Peyer's patch (tissue), 4 donors: ENCODE results near the gene UBAC1. TPM values are rescaled to one million over a fixed set of nuclear protein-coding genes. Genes with fewer than 3 reads are reported as not detected.
"Not testable (repeated sequence)": the region's sequence is repeated elsewhere in the genome, so short reads cannot be mapped to it uniquely, and the experiment has no call there.

Source experiments
- DNase-seq, 3 donors: peaks; one replicate each; pipeline ENCODE4 v3.0.0-alpha.2; 2017 to 2019
- H3K27ac ChIP-seq, 4 donors: fragments of 200-600 bp; sonication (generic); one replicate each; pipeline ENCODE4 v1.5.1; 2016 to 2019
- H3K27me3 ChIP-seq, 2 donors: fragments of 200-600 bp; sonication (generic); one replicate each; pipeline ENCODE4 v1.5.1; 2019
- H3K36me3 ChIP-seq, 3 donors: fragments of 200-600 bp; sonication (generic); one replicate each; pipeline ENCODE4 v1.5.1; 2016 to 2019
- H3K4me1 ChIP-seq, 4 donors: fragments of 200-600 bp; sonication (generic); one replicate each; pipeline ENCODE4 v1.5.1; 2016 to 2019
- H3K4me3 ChIP-seq, 4 donors: fragments of 200-600 bp; sonication (generic); 1 replicate in 3 of 4; 2 replicates in 1 of 4; pipeline ENCODE4 v1.5.1; 2016 to 2019; ENCODE audit warnings: mild to moderate bottlenecking in 1 of 4
- H3K9me3 ChIP-seq, 4 donors: fragments of 200-600 bp; sonication (generic); one replicate each; pipeline ENCODE4 v1.5.1; 2016 to 2019; ENCODE audit warnings: mild to moderate bottlenecking in 1 of 4
- CTCF ChIP-seq, 6 experiments: fragments of 450-650 bp in 4 of 6; fragments of 200-600 bp in 2 of 6; sonication (generic) in 1 of 6; IDR thresholded peaks; one replicate each; pipeline ENCODE4 v1.5.1; 2017 to 2019; ENCODE audit warnings: antibody characterized with exemption in 6 of 6, mild to moderate bottlenecking in 3 of 6, moderate library complexity in 1 of 6
- POLR2A ChIP-seq, 2 donors: fragments of 450-650 bp; IDR thresholded peaks; one replicate each; pipeline ENCODE4 v1.5.1; 2017; ENCODE audit warnings: antibody characterized with exemption in 2 of 2, mild to moderate bottlenecking in 2 of 2, moderate library complexity in 2 of 2
- total RNA-seq, 4 donors: library from RNA; depleted of rRNA; stranded (reverse); fragments of >200 nt; gene quantifications; one replicate each; pipeline ENCODE4 v1.1.0, GENCODE V29; 2016

Gene UBAC1
- total RNA-seq, 4 donors from 2014 or later = 23.1 to 64.3 (median 43.9) TPM

DNA sequence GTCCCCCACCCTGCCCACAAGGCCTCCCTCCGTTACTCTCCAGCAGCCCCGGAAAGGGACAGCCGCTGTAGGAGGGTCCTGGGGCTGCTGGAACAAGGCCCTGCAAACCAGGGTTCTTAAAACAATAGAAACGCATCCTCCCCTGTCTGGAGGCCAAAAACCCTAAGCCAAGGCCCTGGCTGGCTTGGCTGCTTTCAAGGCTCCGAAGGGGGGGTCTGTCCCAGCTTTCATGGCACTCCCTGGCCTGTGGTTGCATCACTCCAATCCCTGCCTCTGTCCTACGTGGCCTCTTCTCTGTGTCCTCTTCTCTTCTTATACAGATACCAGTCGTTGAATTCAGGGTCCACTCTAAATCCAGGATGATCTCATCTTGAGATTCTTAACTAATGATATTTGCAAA lies 7.4 kb upstream of the UBAC1 start:
- H3K27me3 ChIP-seq = no peaks in the 10 kb centered on the region
- no peaks in the 10 kb centered on the region for H3K36me3 ChIP-seq
- H3K27ac ChIP-seq = no peak overlapping the region
- no peak overlapping the region for H3K4me3 ChIP-seq
- no peak for DNase-seq
- no peaks in the 10 kb centered on the region for H3K9me3 ChIP-seq
- TF ChIP-seq POLR2A (IDR thresholded peaks at IDR 0.05) (no peak), CTCF (IDR thresholded peaks at IDR 0.05) (no peak)
- H3K4me1 ChIP-seq = no peaks in the 10 kb centered on the region

DNA sequence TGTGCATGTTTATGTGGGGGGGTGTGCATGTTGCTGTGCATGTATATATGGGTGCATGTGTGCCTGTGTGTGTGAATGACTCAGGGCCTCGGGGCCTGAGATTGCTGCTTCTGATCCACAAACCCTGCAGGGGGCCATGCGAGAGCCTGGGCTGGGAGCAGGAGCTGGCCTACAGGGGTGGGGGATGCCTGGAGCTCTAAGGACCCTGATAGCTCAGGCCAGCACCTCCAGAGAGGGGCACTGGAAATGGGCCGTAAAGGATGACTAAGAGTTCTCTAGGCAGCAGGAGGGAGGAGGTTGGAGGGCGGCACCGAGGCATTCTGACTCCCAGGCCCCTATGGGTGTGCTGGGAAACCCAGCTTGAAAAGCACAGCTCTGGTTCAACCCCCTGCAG lies 6.9 kb upstream of the UBAC1 start:
- no peaks in the 10 kb centered on the region for H3K27me3 ChIP-seq
- no peaks in the 10 kb centered on the region for H3K36me3 ChIP-seq
- DNase-seq = no peak
- no peak overlapping the region for H3K4me3 ChIP-seq
- no peaks in the 10 kb centered on the region for H3K9me3 ChIP-seq
- no peaks in the 10 kb centered on the region for H3K4me1 ChIP-seq
- TF ChIP-seq CTCF (IDR thresholded peaks at IDR 0.05) (no peak), POLR2A (IDR thresholded peaks at IDR 0.05) (no peak)
- H3K27ac ChIP-seq = no peak overlapping the region

GRCh38 chr9:135966916-135967260 lies 5.7 kb upstream of the UBAC1 start:
- not testable (repeated sequence) for H3K27me3 ChIP-seq, H3K36me3 ChIP-seq, H3K27ac ChIP-seq, H3K4me1 ChIP-seq, H3K4me3 ChIP-seq, H3K9me3 ChIP-seq, DNase-seq

- Histone ChIP-seq H3K4me1 (peaks cover 0 to 2% (median 0%) of the 10 kb centered on the region in 4 donors), H3K27ac (no peak overlapping the region), H3K9me3 (no peaks in the 10 kb centered on the region), H3K27me3 (no peaks in the 10 kb centered on the region), H3K36me3 (no peaks in the 10 kb centered on the region), H3K4me3 (no peak overlapping the region)
- no peak for TF ChIP-seq CTCF (IDR thresholded peaks at IDR 0.05)
- no peak for TF ChIP-seq POLR2A (IDR thresholded peaks at IDR 0.05)
- no peak for DNase-seq
These were observed 4.1 kb upstream of the UBAC1 start for GRCh38 chr9:135965124-135965756.

- no peaks in the 10 kb centered on the region for H3K9me3 ChIP-seq
- H3K27me3 ChIP-seq = no peaks in the 10 kb centered on the region
- peaks cover 0 to 11% (median 1%) of the 10 kb centered on the region in 4 donors for H3K4me1 ChIP-seq
- no peak overlapping the region for H3K4me3 ChIP-seq
- H3K36me3 ChIP-seq = no peaks in the 10 kb centered on the region
- DNase-seq = no peak
- TF ChIP-seq POLR2A (IDR thresholded peaks at IDR 0.05) (no peak), CTCF (IDR thresholded peaks at IDR 0.05) (no peak)
- H3K27ac ChIP-seq = no peak overlapping the region
These were observed 2.8 kb upstream of the UBAC1 start for GRCh38 chr9:135963938-135964337.

DNA sequence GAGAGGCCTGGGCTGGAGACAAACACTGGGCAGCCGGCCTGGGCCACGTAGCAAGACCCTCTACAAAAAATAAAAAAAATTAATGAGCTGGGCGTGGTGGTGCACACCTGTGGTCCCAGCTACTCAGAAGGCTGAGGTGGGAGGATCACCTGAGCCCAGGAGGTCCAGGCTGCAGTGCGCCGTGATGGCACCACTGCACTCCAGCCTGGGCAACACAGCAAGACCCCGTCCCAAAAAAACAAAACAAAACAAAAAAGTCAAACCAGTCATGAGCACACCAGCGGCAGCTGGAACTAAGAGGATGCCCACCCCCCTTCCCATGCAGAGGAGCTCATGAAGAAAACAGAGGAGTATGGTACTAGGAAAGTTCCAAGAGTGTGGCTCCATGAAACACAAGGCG lies 2.2 kb upstream of the UBAC1 start:
- TF ChIP-seq CTCF (IDR thresholded peaks at IDR 0.05) = no peak
- TF ChIP-seq POLR2A (IDR thresholded peaks at IDR 0.05) = no peak

More for the DNA sequence above, 2.2 kb upstream of the UBAC1 start:
- no peak for DNase-seq
- peaks cover 0 to 11% (median 1%) of the 10 kb centered on the region in 4 donors for H3K4me1 ChIP-seq
- H3K27ac ChIP-seq = no peak overlapping the region
- H3K27me3 ChIP-seq = no peaks in the 10 kb centered on the region
- H3K9me3 ChIP-seq = no peaks in the 10 kb centered on the region
- no peak overlapping the region for H3K4me3 ChIP-seq
- no peaks in the 10 kb centered on the region for H3K36me3 ChIP-seq
